Ovary (tissue), 3 donors: Measurements from ENCODE around the gene LMF1.

ENCODE experiments used
- CTCF ChIP-seq, 3 donors: fragments of 450-650 bp in 2 of 3; fragments of 200-600 bp in 1 of 3; IDR thresholded peaks; one replicate each; pipeline versions ENCODE4 v1.5.1 to v1.8.0; 2016 to 2022; ENCODE audit warnings: antibody characterized with exemption in 3 of 3, mild to moderate bottlenecking in 1 of 3
- POLR2A ChIP-seq: fragments of 450-650 bp; IDR thresholded peaks from one replicate; pipeline ENCODE4 v1.6.1; 2017; ENCODE audit warnings: antibody characterized with exemption, mild to moderate bottlenecking, moderate library complexity
- donor health status: DM: no; HTN: no; CAD: no.

GRCh38 chr16:980595-980854, 9.7 kb upstream of the LMF1 start:
- TF ChIP-seq POLR2A = no peak
- no peak for TF ChIP-seq CTCF (IDR thresholded peaks at IDR 0.05)
